B cell (primary cell): ENCODE measurements around the gene MAP4K5. TPM values are rescaled to one million over a fixed set of nuclear protein-coding genes. Genes with fewer than 3 reads are reported as not detected.

Experiments
- ATAC-seq: fragments of 200-7000 bp; cut with Tn5 transposase; one replicate; pipeline ENCODE4 v1.10.0; 2021; ENCODE audit warnings: low read depth, mild to moderate bottlenecking, moderate number of reproducible peaks, moderate library complexity
- CTCF ChIA-PET: fragments of 350-600 bp; sonication (Branson Sonifier 250); formaldehyde crosslinking; loops from one replicate; lab custom pipeline; 2021; ENCODE audit warnings: antibody characterized with exemption, inconsistent platforms; lab: Charles Lee
- POLR2A ChIA-PET: fragments of 350-600 bp; sonication (Branson Sonifier 250); formaldehyde crosslinking; loops from one replicate; lab custom pipeline; 2021; ENCODE audit warnings: antibody characterized with exemption; lab: Charles Lee
- DNase-seq: peaks from one replicate; pipeline ENCODE4 v3.0.0; 2013
- H2AFZ ChIP-seq: 2 replicates; pipeline ENCODE4 v1.6.1; 2012; ENCODE audit warnings: mild to moderate bottlenecking, low read depth, low read length; ENCODE audit not compliant: insufficient read depth, poor library complexity, severe bottlenecking
- H3K27ac ChIP-seq, 2 donors: 1 replicate in 1 of 2; 2 replicates in 1 of 2; pipeline ENCODE4 v1.5.1; 2012 to 2013; ENCODE audit warnings: low read length in 2 of 2, mild to moderate bottlenecking in 2 of 2, moderate library complexity in 1 of 2
- H3K27me3 ChIP-seq, 4 experiments: fragments of 200-600 bp in 1 of 4; sonication (generic) in 1 of 4; replicated peaks in 1 of 4; 1 replicate in 2 of 4; 2 replicates in 2 of 4; pipeline versions ENCODE4 v1.6.1 to v1.7.0; 2013 to 2016; ENCODE audit warnings: low read length in 3 of 4, mild to moderate bottlenecking in 2 of 4, mixed read lengths in 1 of 4, moderate library complexity in 1 of 4; ENCODE audit not compliant: insufficient read depth in 4 of 4, control insufficient read depth in 3 of 4; ENCODE audit errors: control extremely low read depth in 1 of 4
- H3K36me3 ChIP-seq, 2 experiments: replicated peaks in 1 of 2; 1 replicate in 1 of 2; 2 replicates in 1 of 2; pipeline versions ENCODE4 v1.6.1 to v1.7.1; 2013; ENCODE audit warnings: low read length in 1 of 2; ENCODE audit not compliant: insufficient read depth in 2 of 2, control insufficient read depth in 1 of 2; ENCODE audit errors: control extremely low read depth in 1 of 2, extremely low read depth in 1 of 2
- H3K4me1 ChIP-seq, 2 donors: fragments of 200-600 bp in 1 of 2; sonication (generic) in 1 of 2; 1 replicate in 1 of 2; 2 replicates in 1 of 2; pipeline versions ENCODE4 v1.5.1 to v1.6.1; 2013 to 2017; ENCODE audit warnings: low read length in 2 of 2; ENCODE audit not compliant: control insufficient read depth in 2 of 2, insufficient read depth in 2 of 2
- H3K4me2 ChIP-seq: replicated peaks from 2 replicates; pipeline ENCODE3; 2012; ENCODE audit warnings: mild to moderate bottlenecking, low read depth, low read length; ENCODE audit not compliant: poor library complexity, severe bottlenecking
- H3K4me3 ChIP-seq, 5 experiments: fragments of 200-600 bp in 1 of 5; sonication (generic) in 1 of 5; 1 replicate in 3 of 5; 2 replicates in 2 of 5; pipeline versions ENCODE4 v1.5.1 to v1.7.0; 2011 to 2016; ENCODE audit warnings: low read length in 4 of 5, mild to moderate bottlenecking in 4 of 5, low read depth in 2 of 5, control low read depth in 1 of 5, moderate library complexity in 1 of 5; ENCODE audit not compliant: insufficient read depth in 1 of 5; ENCODE audit errors: control extremely low read depth in 1 of 5, extremely low read depth in 1 of 5
- H3K79me2 ChIP-seq: fragments of 200-600 bp; sonication (generic); one replicate; pipeline ENCODE4 v1.6.0; 2016; ENCODE audit warnings: low read length; ENCODE audit not compliant: control insufficient read depth, insufficient read depth
- H3K9ac ChIP-seq: fragments of 200-600 bp; sonication (generic); 2 replicates; pipeline ENCODE4 v1.6.1; 2017; ENCODE audit warnings: mild to moderate bottlenecking, low read length, moderate library complexity
- H3K9me3 ChIP-seq, 3 donors: one replicate each; pipeline versions ENCODE4 v1.6.1 to v1.7.1; 2013; ENCODE audit warnings: low read length in 2 of 3; ENCODE audit not compliant: control insufficient read depth in 2 of 3, insufficient read depth in 1 of 3; ENCODE audit errors: control extremely low read depth in 1 of 3
- H4K20me1 ChIP-seq: 2 replicates; pipeline ENCODE4 v1.6.0; 2012; ENCODE audit warnings: mild to moderate bottlenecking, low read length; ENCODE audit not compliant: insufficient read depth, control insufficient read depth, poor library complexity, severe bottlenecking
- H3K27ac Mint-ChIP-seq: one replicate; pipeline ENCODE4 v1.8.0; 2021; ENCODE audit warnings: mixed read lengths
- H3K27me3 Mint-ChIP-seq: one replicate; pipeline ENCODE4 v1.8.0; 2021; ENCODE audit warnings: mixed read lengths
- H3K4me1 Mint-ChIP-seq: one replicate; pipeline ENCODE4 v1.8.0; 2021; ENCODE audit warnings: mixed read lengths
- H3K4me3 Mint-ChIP-seq: one replicate; pipeline ENCODE4 v1.8.0; 2021; ENCODE audit warnings: mixed read lengths
- H3K9me3 Mint-ChIP-seq: one replicate; pipeline ENCODE4 v1.8.0; 2022; ENCODE audit warnings: mixed read lengths; ENCODE audit not compliant: insufficient read depth
- EZH2 ChIP-seq: IDR thresholded peaks from 2 replicates; pipeline ENCODE4 v1.6.1; 2012; ENCODE audit warnings: borderline replicate concordance, low read depth, mild to moderate bottlenecking, moderate library complexity, low read length; ENCODE audit not compliant: insufficient read depth, poor library complexity, severe bottlenecking
- WGBS: methylation state at CpG from one replicate; pipeline ENCODE4 v1.1.5; 2013; ENCODE audit warnings: missing lambda C conversion rate; ENCODE audit not compliant: insufficient coverage; 5-methylcytosine and 5-hydroxymethylcytosine counted together
- intact Hi-C: fragments of 100-400 bp; cut with micrococcal nuclease; formaldehyde crosslinking; loops from one replicate; pipeline ENCODE4 v1.10.0; 2022
- polyA plus RNA-seq: library from polyadenylated mRNA; depleted of rRNA; stranded (reverse); fragments of >200 nt; gene quantifications from 2 replicates; pipeline ENCODE4 v1.2.3, GENCODE V29; 2012
- total RNA-seq, 2 donors: library from RNA; stranded (reverse); fragments of 120-200 nt in 1 of 2; gene quantifications; 1 replicate in 1 of 2; 2 replicates in 1 of 2; pipeline versions ENCODE4 v1.2.3 to v1.2.4, GENCODE V29; 2013 to 2022
- TF ChIP-seq, protein P1 (sequence below): fragments of 200-600 bp; IDR thresholded peaks from one replicate; pipeline ENCODE4 v1.8.0; 2022; ENCODE audit warnings: antibody characterized with exemption, mild to moderate bottlenecking

MAP4K5 gene
- total and polyA plus RNA-seq, 2 donors (not counting 1 experiment from before 2014, with no cell fraction given) = 14.1 to 60.0 TPM

DNA sequence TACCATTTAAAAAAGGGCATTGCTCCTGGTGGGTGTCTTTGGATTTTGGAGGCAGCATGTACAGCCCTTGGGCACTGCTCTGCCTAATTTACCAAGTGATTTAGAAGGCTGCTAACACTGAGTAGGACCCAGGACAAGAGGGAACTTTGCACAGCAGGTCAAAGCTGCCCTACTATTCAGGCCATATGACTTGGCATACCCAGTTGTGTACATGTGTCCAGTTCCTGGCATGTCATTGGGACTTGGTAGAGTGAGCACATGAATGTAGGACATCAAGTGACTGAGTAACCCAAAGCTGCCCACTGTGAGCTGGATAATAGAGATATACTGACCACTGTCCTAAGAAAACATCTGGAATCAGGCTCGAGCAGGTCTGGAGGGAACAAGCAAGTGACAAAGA, 151.4 kb downstream of the MAP4K5 start:
- intact Hi-C loops = no loop called here
- H3K27me3 ChIP-seq = no peaks in the 10 kb centered on the region
- H3K4me1 Mint-ChIP-seq = no peaks in the 10 kb centered on the region
- H3K4me2 ChIP-seq = no peak overlapping the region
- POLR2A ChIA-PET = interaction anchor here (0.6 kb wide), 1 partner anchor 499 kb away, joined by 6 read pairs; no protein-coding TSS in a partner anchor
- no peak for ATAC-seq
- 92% methylated on average over 1 of the region's 1 CpG for WGBS
- no peak for DNase-seq
- no peaks in the 10 kb centered on the region for H3K36me3 ChIP-seq
- TF ChIP-seq, protein P1, sequence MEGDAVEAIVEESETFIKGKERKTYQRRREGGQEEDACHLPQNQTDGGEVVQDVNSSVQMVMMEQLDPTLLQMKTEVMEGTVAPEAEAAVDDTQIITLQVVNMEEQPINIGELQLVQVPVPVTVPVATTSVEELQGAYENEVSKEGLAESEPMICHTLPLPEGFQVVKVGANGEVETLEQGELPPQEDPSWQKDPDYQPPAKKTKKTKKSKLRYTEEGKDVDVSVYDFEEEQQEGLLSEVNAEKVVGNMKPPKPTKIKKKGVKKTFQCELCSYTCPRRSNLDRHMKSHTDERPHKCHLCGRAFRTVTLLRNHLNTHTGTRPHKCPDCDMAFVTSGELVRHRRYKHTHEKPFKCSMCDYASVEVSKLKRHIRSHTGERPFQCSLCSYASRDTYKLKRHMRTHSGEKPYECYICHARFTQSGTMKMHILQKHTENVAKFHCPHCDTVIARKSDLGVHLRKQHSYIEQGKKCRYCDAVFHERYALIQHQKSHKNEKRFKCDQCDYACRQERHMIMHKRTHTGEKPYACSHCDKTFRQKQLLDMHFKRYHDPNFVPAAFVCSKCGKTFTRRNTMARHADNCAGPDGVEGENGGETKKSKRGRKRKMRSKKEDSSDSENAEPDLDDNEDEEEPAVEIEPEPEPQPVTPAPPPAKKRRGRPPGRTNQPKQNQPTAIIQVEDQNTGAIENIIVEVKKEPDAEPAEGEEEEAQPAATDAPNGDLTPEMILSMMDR = no peak
- no peak for TF ChIP-seq EZH2
- H2AFZ ChIP-seq = no peak overlapping the region
- no peaks in the 10 kb centered on the region for H3K27me3 Mint-ChIP-seq
- CTCF ChIA-PET = interaction anchor here (1.1 kb wide), 1 partner anchor 64 kb away, joined by 3 read pairs; no protein-coding TSS in a partner anchor
- H3K4me3 Mint-ChIP-seq = no peak overlapping the region
- H3K4me3 ChIP-seq = no peak overlapping the region
- no peak overlapping the region for H3K27ac ChIP-seq
- H3K9me3 ChIP-seq = no peaks in the 10 kb centered on the region
- no peaks in the 10 kb centered on the region for H4K20me1 ChIP-seq
- H3K79me2 ChIP-seq = no peaks in the 10 kb centered on the region
- H3K9ac ChIP-seq = no peak overlapping the region
- H3K9me3 Mint-ChIP-seq = no peaks in the 10 kb centered on the region
- H3K4me1 ChIP-seq = no peaks in the 10 kb centered on the region
- H3K27ac Mint-ChIP-seq = no peak overlapping the region

DNA sequence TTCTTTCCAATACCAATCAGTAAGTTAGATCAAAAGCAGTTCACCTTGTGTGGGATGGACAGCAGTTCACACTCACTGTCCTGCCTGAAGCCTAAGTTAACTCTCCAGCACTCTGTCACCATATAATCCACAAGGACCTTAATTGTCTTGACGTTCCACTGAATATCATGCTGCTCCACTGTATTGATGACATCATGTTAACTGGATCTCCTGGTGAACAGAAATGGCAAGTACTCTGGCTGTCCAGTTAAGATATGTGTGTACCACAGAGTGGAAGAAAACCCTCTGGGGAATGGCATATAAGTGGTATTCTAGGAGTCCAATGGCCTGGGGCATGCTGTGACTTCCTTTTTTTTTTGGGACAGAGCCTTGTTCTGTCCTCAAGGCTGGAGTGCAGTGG, 151.9 kb downstream of the MAP4K5 start:
- H3K4me1 Mint-ChIP-seq = no peaks in the 10 kb centered on the region
- H3K9me3 Mint-ChIP-seq = no peaks in the 10 kb centered on the region
- H3K27me3 Mint-ChIP-seq = no peaks in the 10 kb centered on the region
- Histone ChIP-seq H3K27ac (no peak overlapping the region), H3K9ac (no peak overlapping the region), H4K20me1 (no peaks in the 10 kb centered on the region), H2AFZ (no peak overlapping the region), H3K4me2 (no peak overlapping the region), H3K4me3 (no peak overlapping the region), H3K79me2 (no peaks in the 10 kb centered on the region), H3K36me3 (no peaks in the 10 kb centered on the region), H3K27me3 (no peaks in the 10 kb centered on the region), H3K4me1 (no peaks in the 10 kb centered on the region), H3K9me3 (no peaks in the 10 kb centered on the region)
- 100% methylated on average over 1 of the region's 1 CpG for WGBS
- DNase-seq (no peak), ATAC-seq (no peak)
- CTCF ChIA-PET = interaction anchor here (1.1 kb wide), 1 partner anchor 63 kb away, joined by 3 read pairs; no protein-coding TSS in a partner anchor
- TF ChIP-seq, protein P1 = no peak
- intact Hi-C loops = no loop called here
- POLR2A ChIA-PET = interaction anchor here (0.6 kb wide), 1 partner anchor 499 kb away, joined by 6 read pairs; no protein-coding TSS in a partner anchor
- no peak overlapping the region for H3K4me3 Mint-ChIP-seq
- no peak overlapping the region for H3K27ac Mint-ChIP-seq
